ENCODE data around the gene EEF1AKMT3.

The EEF1AKMT3 gene

GRCh38 chr12:57736741-57737466, 35.5 kb upstream of the EEF1AKMT3 start:
- H3K79me2 ChIP-seq (ENCODE audit: low read length), result peaks cover 34% of the 10 kb centered on the region
- no peaks in the 10 kb centered on the region for H3K27me3 ChIP-seq (replicated peaks; ENCODE audit: insufficient read depth, low read length)
- peaks cover 13% of the 10 kb centered on the region for H3K4me1 ChIP-seq (ENCODE audit: low read length)
- no peak overlapping the region for H3K9ac ChIP-seq (ENCODE audit: low read length)
- H3K9me3 ChIP-seq (replicated peaks; ENCODE audit: insufficient read depth, low read length), result no peaks in the 10 kb centered on the region
- H2AFZ ChIP-seq (ENCODE audit: low read length), result no peak overlapping the region
- H3K27ac ChIP-seq (ENCODE audit: low read length), result no peak overlapping the region
- no peak for DNase-seq
- no peaks in the 10 kb centered on the region for H3K36me3 ChIP-seq (replicated peaks; ENCODE audit: insufficient read depth, low read length)
- no peaks in the 10 kb centered on the region; the same call in 1 of the 2 replicates for H4K20me1 ChIP-seq (ENCODE audit: insufficient read depth, low read length)
- H3K4me3 ChIP-seq (ENCODE audit: low read length), result no peak overlapping the region
- TF ChIP-seq CTCF (IDR thresholded peaks at IDR 0.05; ENCODE audit: low read length), result no peak
- no peak for TF ChIP-seq EZH2phosphoT487 (IDR thresholded peaks at IDR 0.05; ENCODE audit: low read length)
- TF ChIP-seq EZH2 (optimal IDR thresholded peaks at IDR 0.05; ENCODE audit: low read depth, low read length), result no peak
- no peaks in the 10 kb centered on the region for H3K9me2 ChIP-seq (replicated peaks; ENCODE audit: insufficient read depth, low read length)
- no peak overlapping the region for H3K4me2 ChIP-seq (ENCODE audit: low read depth, low read length)
- 0 out of 2 replicates have a peak, but pooled peaks cover 5% of the 10 kb centered on the region for H3F3A ChIP-seq (ENCODE audit: insufficient read depth, low read length)

GRCh38 chr12:57737467-57738460, 34.6 kb upstream of the EEF1AKMT3 start:
- H3K27me3 ChIP-seq (replicated peaks; ENCODE audit: insufficient read depth, low read length), result no peaks in the 10 kb centered on the region
- no peak overlapping the region for H2AFZ ChIP-seq (ENCODE audit: low read length)
- no peak overlapping the region for H3K4me3 ChIP-seq (ENCODE audit: low read length)
- peaks cover 35% of the 10 kb centered on the region for H3K79me2 ChIP-seq (ENCODE audit: low read length)
- DNase-seq, result no peak
- H3K9me2 ChIP-seq (replicated peaks; ENCODE audit: insufficient read depth, low read length), result no peaks in the 10 kb centered on the region
- H3K4me1 ChIP-seq (ENCODE audit: low read length), result peaks cover 19% of the 10 kb centered on the region
- H3K9me3 ChIP-seq (replicated peaks; ENCODE audit: insufficient read depth, low read length), result no peaks in the 10 kb centered on the region
- no peak overlapping the region for H3K9ac ChIP-seq (ENCODE audit: low read length)
- no peaks in the 10 kb centered on the region; the same call in 1 of the 2 replicates for H4K20me1 ChIP-seq (ENCODE audit: insufficient read depth, low read length)
- H3F3A ChIP-seq (ENCODE audit: insufficient read depth, low read length), result peaks cover 10% of the 10 kb centered on the region; the same call in 1 of the 2 replicates
- no peak for TF ChIP-seq EZH2phosphoT487 (IDR thresholded peaks at IDR 0.05; ENCODE audit: low read length)
- no peak for TF ChIP-seq CTCF (IDR thresholded peaks at IDR 0.05; ENCODE audit: low read length)
- no peak for TF ChIP-seq EZH2 (optimal IDR thresholded peaks at IDR 0.05; ENCODE audit: low read depth, low read length)
- H3K27ac ChIP-seq (ENCODE audit: low read length), result no peak overlapping the region
- H3K36me3 ChIP-seq (replicated peaks; ENCODE audit: insufficient read depth, low read length), result no peaks in the 10 kb centered on the region
- no peak overlapping the region for H3K4me2 ChIP-seq (ENCODE audit: low read depth, low read length)

GRCh38 chr12:57738661-57739237, 33.7 kb upstream of the EEF1AKMT3 start, which contains the start of gene AGAP2:
Gene AGAP2, minus strand, starts transcription at chr12:57738742. Its CDS starts 496 bp downstream, at chr12:57738246.
- TF ChIP-seq EZH2 (optimal IDR thresholded peaks at IDR 0.05; ENCODE audit: low read depth, low read length), result no peak
- no peak for TF ChIP-seq EZH2phosphoT487 (IDR thresholded peaks at IDR 0.05; ENCODE audit: low read length)
- TF ChIP-seq CTCF (IDR thresholded peaks at IDR 0.05; ENCODE audit: low read length), result no peak
- no peak within 1 kb of the TSS for H3K4me3 ChIP-seq (ENCODE audit: low read length)
- H3K4me2 ChIP-seq (ENCODE audit: low read depth, low read length), result no peak within 1 kb of the TSS
- peaks cover 10% of the 10 kb centered on the region; the same call in 1 of the 2 replicates for H3F3A ChIP-seq (ENCODE audit: insufficient read depth, low read length)
- no peaks in the 10 kb centered on the region for H3K9me3 ChIP-seq (replicated peaks; ENCODE audit: insufficient read depth, low read length)
- no peaks in the 10 kb centered on the region for H3K27me3 ChIP-seq (replicated peaks; ENCODE audit: insufficient read depth, low read length)
- H3K9ac ChIP-seq (ENCODE audit: low read length), result no peak within 1 kb of the TSS
- H3K4me1 ChIP-seq (ENCODE audit: low read length), result peaks cover 25% of the 10 kb centered on the region
- H3K79me2 ChIP-seq (ENCODE audit: low read length), result peaks cover 35% of the 10 kb centered on the region
- H2AFZ ChIP-seq (ENCODE audit: low read length), result no peak within 1 kb of the TSS
- H3K36me3 ChIP-seq (replicated peaks; ENCODE audit: insufficient read depth, low read length), result no peaks in the 10 kb centered on the region
- DNase-seq, result no peak
- no peaks in the 10 kb centered on the region for H3K9me2 ChIP-seq (replicated peaks; ENCODE audit: insufficient read depth, low read length)
- no peaks in the 10 kb centered on the region; the same call in 1 of the 2 replicates for H4K20me1 ChIP-seq (ENCODE audit: insufficient read depth, low read length)
- no peak within 1 kb of the TSS for H3K27ac ChIP-seq (ENCODE audit: low read length)

Measured in MM.1S (cell line).